ENCODE data around the gene CST3.
"Not testable (repeated sequence)": the region's sequence is repeated elsewhere in the genome, so short reads cannot be mapped to it uniquely, and the experiment has no call there.

Gene CST3

DNA sequence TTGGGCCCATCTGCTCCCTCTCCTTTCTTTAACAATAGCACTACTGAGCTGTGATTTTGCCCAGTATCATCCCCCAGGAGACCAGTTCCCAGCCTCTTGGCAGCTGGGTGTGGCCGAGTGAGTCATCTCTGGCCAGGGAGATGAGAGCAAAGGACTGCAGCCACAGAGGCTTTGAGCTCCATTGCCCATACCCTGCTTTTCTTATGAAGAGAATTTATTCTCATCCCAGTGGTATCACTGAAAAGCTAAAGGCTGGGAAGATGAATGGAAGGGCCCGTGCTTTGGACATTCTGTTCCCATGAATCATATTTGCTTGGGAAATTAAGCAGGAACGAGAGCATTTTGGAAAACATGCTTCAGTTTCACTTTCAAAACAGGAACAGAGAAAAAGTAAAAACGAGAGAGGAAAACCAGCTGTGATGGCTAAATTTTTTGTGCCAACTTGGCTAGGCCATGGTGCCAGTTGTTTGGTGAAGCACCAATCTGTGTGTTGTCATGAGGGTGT is 14.9 kb downstream of the CST3 start:
- H3K4me3 ChIP-seq (ENCODE audit: low read depth, low read length): no peak overlapping the region
- no peak for DNase-seq (ENCODE audit: low read depth)
- TF ChIP-seq, protein P1, sequence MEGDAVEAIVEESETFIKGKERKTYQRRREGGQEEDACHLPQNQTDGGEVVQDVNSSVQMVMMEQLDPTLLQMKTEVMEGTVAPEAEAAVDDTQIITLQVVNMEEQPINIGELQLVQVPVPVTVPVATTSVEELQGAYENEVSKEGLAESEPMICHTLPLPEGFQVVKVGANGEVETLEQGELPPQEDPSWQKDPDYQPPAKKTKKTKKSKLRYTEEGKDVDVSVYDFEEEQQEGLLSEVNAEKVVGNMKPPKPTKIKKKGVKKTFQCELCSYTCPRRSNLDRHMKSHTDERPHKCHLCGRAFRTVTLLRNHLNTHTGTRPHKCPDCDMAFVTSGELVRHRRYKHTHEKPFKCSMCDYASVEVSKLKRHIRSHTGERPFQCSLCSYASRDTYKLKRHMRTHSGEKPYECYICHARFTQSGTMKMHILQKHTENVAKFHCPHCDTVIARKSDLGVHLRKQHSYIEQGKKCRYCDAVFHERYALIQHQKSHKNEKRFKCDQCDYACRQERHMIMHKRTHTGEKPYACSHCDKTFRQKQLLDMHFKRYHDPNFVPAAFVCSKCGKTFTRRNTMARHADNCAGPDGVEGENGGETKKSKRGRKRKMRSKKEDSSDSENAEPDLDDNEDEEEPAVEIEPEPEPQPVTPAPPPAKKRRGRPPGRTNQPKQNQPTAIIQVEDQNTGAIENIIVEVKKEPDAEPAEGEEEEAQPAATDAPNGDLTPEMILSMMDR (IDR thresholded peaks at IDR 0.05; ENCODE audit: low read depth, low read length, missing control alignments): no peak

DNA sequence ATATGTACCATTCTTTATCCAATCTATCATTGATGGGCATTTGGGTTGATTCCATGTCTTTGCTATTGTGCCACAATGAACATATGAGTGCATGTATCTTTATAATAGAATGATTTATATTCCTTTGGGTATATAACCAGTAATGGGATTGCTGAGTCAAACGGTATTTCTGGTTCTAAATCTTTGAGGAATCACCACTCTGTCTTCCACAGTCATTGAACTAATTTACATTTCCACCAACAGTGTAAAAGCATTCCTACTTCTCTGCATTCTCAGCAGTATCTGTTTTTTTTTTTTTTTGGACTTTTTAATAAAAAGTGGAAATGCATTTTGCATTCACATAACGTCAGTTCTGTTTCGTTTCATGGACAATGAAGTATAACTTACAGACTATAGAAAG is 15.4 kb downstream of the CST3 start:
- not testable (repeated sequence) for H3K4me3 ChIP-seq (ENCODE audit: low read depth, low read length); DNase-seq (ENCODE audit: low read depth)

DNA sequence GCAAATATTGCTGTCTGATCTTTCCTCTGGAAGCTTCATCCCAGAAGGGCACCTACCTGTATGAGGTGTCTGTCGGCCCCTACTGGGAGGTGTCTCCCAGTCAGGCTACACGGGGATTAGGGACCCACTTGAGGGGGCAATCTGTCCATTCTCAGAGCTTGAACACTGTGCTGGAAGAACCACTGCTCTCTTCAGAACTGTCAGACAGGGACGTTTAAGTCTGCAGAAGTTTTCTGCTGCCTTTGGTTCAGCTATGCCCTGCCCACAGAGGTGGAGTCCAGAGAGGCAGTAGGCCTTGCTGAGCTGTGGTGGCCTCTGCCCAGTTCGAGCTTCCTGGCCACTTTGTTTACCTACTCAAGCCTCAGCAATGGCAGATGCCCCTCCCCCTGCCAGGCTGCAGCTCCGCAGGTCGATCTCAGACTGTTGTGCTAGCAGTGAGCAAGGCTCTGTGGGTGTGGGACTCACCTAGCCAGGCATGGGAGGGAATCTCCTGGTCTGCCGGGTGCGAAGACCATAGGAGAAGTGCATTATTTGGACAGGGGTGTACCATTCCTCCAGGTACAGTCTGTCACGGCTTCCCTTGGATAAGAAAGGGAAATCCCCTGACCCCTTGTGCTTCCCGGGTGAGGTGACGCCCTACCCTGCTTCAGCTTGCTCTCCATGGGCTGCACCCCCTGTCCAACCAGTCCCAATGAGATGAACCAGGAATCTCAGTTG is 16.9 kb downstream of the CST3 start:
- not testable (repeated sequence) for DNase-seq (ENCODE audit: low read depth); H3K4me3 ChIP-seq (ENCODE audit: low read depth, low read length)

DNA sequence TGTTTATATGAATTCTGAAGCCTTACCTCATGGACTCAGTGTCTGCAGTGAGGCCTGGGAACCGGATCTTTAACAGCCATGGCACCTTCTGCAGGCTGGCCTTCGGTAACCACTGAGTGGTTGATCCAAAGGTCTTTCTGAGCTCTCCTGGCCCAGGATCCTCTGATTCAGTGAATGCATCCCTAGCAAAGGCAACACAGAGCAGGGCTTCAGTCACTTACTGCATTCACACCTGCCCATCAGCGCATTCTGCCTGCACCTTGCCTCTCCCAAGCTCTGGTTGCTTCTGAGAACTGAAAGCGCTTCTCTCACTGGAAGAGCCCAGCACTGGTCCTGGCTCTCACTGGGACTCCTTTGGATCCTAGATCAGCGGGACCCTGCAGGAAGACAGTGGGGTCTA is 23.6 kb downstream of the CST3 start:
- TF ChIP-seq, protein P1 (IDR thresholded peaks at IDR 0.05; ENCODE audit: low read depth, low read length, missing control alignments): no peak
- DNase-seq (ENCODE audit: low read depth): no peak
- H3K4me3 ChIP-seq (ENCODE audit: low read depth, low read length): no peak overlapping the region

DNA sequence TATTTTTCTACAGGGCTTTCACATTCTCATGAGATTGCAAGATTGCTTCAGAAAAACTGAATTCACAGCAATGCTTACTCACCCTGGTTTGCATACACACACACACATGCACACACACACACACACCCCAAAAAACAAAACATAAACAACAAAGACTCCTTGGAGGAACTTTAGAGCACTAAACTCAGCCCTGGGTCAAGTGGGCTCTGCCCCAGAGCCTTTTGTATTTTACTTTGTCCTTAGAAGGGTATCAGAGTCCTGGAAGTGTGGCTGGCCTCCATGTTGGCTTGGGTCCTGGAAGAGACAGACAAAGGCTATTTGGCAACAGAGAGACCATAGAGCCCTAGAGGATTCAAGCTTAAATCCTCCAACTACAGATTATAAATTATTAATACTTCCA is 24.1 kb downstream of the CST3 start:
- no peak overlapping the region for H3K4me3 ChIP-seq (ENCODE audit: low read depth, low read length)
- no peak for DNase-seq (ENCODE audit: low read depth)
- TF ChIP-seq, protein P1 (IDR thresholded peaks at IDR 0.05; ENCODE audit: low read depth, low read length, missing control alignments): no peak

DNA sequence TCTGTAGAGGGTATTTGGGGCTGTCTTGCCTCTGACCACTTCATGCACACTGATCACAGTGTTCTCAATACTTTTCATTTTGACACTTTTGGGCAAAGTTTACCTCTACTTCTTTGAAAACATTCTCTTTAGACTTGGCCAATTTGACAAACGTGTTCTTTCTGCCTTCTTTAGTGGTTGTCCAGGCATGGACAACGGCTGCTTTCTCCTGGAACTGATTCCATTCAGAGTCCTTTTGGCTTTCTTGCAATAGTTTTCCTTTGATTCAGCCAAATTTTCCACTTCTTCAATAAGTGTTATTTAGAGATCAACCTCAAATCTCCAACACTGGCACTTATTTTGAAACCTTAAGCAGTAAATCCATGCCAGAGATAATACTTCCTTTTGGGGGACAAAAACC is 25.4 kb downstream of the CST3 start:
- TF ChIP-seq, protein P1 (IDR thresholded peaks at IDR 0.05; ENCODE audit: low read depth, low read length, missing control alignments): no peak
- H3K4me3 ChIP-seq (ENCODE audit: low read depth, low read length): no peak overlapping the region
- DNase-seq (ENCODE audit: low read depth): no peak

DNA sequence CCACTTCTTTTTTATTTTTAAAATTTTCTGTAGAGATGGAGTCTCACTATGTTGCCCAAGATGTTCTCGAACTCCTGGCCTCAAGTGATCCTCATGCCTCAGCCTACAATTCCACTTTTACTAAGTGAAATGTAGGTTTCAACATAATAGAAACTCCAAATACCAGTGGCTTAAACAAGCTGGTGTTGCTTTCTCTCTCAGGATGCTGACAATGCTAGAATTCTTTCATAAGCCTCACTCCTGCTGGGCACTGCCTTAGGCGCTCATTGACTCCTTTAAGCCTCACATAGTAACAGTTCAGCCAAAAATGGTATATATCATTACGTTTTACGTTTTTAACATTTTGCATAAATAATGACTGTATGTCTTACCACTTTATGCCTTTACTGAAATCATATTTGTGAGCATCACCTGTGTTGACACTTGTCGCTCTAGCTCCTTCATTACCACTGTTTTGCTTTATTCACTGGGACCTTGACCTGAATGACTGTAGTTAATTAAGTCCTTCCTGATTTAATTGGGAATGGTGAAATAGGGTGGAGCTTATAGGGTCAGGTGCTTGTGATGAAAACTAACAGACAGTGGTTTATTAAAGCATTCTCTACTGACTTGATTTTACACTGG is 28.2 kb downstream of the CST3 start:
- no peak for DNase-seq (ENCODE audit: low read depth)
- TF ChIP-seq, protein P1 (IDR thresholded peaks at IDR 0.05; ENCODE audit: low read depth, low read length, missing control alignments): no peak
- H3K4me3 ChIP-seq (ENCODE audit: low read depth, low read length): no peak overlapping the region

DNA sequence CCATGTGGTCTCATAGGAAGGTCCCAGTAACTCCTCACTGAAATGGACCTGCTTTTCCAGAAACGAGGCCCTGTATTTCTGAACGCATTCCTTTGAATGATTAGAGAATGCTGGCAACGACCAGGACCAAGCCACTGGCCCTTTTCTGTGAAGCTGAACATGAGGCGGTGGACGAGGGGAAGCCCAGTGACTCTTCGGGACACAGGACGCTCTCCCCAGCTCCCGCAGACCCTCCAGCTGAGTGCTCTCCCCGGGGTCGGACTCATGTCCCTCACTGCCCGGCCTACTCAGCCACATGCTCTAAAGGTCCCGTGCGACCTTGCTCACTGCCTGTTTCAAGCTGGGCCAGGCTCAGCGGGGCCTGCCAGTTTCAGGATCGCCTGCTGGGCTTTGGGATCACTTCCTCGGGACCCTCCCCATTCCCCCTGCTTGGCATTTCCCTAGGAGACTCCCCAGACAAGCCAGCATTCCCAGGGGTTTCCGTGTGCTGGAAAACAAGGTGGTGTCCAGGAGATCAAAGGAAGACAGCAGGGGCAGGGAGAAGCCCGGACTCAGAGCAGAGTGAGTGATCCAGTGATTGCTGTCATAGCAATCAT is 29.4 kb downstream of the CST3 start:
- TF ChIP-seq, protein P1 (IDR thresholded peaks at IDR 0.05; ENCODE audit: low read depth, low read length, missing control alignments): no peak
- no peak for DNase-seq (ENCODE audit: low read depth)
- no peak overlapping the region for H3K4me3 ChIP-seq (ENCODE audit: low read depth, low read length)

All from GM12864 (cell line).